DOHH2 (cell line): ENCODE measurements around the gene SEPSECS.

Source experiments
- EZH2phosphoT487 ChIP-seq: fragments of 200-600 bp; sonication (generic); IDR thresholded peaks from 2 replicates; pipeline ENCODE4 v1.6.1; 2017; ENCODE audit warnings: borderline replicate concordance, mild to moderate bottlenecking, antibody characterized with exemption, low read length, moderate library complexity, mixed read lengths
- TF ChIP-seq, protein P1 (sequence below): fragments of 200-600 bp; sonication (generic); IDR thresholded peaks from one replicate; pipeline ENCODE4 v1.5.1; 2014; ENCODE audit warnings: antibody characterized with exemption, mild to moderate bottlenecking, low read depth, low read length; ENCODE audit not compliant: poor library complexity, severe bottlenecking

DNA sequence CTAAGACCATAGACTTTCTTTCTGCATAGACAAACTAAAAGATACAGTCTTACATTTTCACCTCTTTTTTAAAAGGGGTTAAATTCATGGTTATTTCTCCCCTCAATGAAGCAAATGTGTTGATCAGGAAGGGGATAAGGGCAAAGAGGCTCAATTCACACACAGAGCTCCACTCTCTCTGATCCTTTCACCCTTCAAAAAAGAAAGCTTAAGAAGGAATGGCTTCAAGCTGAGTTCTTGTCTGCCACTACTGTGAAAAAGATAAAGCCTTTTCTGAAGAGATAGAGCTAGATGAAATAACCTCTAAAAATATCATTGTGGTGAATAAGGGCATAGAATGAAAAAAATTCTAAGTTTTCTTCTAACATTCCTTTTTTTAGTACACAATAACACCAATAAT is 28.3 kb downstream of the SEPSECS start:
- TF ChIP-seq, protein P1, sequence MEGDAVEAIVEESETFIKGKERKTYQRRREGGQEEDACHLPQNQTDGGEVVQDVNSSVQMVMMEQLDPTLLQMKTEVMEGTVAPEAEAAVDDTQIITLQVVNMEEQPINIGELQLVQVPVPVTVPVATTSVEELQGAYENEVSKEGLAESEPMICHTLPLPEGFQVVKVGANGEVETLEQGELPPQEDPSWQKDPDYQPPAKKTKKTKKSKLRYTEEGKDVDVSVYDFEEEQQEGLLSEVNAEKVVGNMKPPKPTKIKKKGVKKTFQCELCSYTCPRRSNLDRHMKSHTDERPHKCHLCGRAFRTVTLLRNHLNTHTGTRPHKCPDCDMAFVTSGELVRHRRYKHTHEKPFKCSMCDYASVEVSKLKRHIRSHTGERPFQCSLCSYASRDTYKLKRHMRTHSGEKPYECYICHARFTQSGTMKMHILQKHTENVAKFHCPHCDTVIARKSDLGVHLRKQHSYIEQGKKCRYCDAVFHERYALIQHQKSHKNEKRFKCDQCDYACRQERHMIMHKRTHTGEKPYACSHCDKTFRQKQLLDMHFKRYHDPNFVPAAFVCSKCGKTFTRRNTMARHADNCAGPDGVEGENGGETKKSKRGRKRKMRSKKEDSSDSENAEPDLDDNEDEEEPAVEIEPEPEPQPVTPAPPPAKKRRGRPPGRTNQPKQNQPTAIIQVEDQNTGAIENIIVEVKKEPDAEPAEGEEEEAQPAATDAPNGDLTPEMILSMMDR: no peak
- TF ChIP-seq EZH2phosphoT487: no peak
